GM06990 (cell line): ENCODE results near the gene CPNE2.

Experiments used
- DNase-seq: peaks from one replicate; pipeline ENCODE4 v3.0.0-alpha.2; 2011; ENCODE audit not compliant: insufficient read length; ENCODE audit errors: extremely low read depth
- H3K27me3 ChIP-seq: replicated peaks from 2 replicates; pipeline ENCODE4 v1.6.0; 2011; ENCODE audit warnings: low read length; ENCODE audit not compliant: control insufficient read depth, insufficient read depth
- H3K36me3 ChIP-seq: 2 replicates; pipeline ENCODE4 v1.5.1; 2011; ENCODE audit warnings: low read length; ENCODE audit not compliant: control insufficient read depth, insufficient read depth
- H3K4me3 ChIP-seq: replicated peaks from 2 replicates; pipeline ENCODE4 v1.5.1; 2011; ENCODE audit warnings: low read depth, mild to moderate bottlenecking, control low read depth, low read length
- TF ChIP-seq, protein P1 (sequence below): IDR thresholded peaks from 2 replicates; pipeline ENCODE4 v1.5.1; 2011; ENCODE audit warnings: low read length, control low read depth, mild to moderate bottlenecking, inconsistent platforms; ENCODE audit not compliant: insufficient read depth, poor library complexity, severe bottlenecking

Gene CPNE2

DNA sequence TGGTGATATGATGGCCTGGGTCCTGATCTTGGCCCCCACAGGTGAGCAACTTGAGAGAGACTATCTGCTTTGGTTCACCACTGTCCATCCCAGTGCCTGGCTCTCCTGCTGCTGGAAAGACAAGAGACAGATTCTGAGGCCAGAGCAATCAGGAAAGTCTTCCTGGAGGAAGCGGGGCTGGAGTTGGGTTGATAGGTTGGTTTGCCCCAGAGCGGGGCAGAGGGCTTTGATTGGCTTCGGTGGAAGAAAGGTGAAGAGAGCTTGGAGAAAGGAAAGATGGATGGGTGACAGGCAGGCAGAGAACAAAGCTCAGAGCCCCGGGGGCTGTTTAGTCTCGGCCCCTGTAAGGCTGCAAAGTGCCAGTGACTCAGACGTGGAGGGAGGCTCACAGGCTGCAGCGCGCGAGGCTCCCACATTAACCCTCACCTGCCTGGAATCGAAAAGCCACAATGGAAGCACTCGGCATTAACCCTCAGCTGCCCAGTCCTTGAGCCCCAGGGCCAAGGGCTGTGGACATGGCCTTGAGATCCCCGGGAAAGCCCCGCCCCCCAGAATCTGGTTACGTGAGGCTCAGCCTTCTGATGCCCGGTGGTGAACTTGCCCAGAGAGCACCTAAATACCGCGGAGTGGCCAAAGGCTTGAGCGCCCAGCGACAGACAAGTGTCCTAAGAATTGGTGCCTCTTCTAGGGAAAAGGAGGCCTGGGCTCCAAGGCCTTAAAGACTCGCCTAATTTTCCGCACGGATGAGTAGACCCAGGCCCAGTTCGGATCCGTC is 996 bp upstream of the CPNE2 start:
- DNase-seq: no peak
- Histone ChIP-seq H3K27me3 (no peaks in the 10 kb centered on the region), H3K36me3 (no peaks in the 10 kb centered on the region), H3K4me3 (peak overlapping the region; percentile 65; the same call in 1 of the 2 replicates)
- TF ChIP-seq, protein P1, sequence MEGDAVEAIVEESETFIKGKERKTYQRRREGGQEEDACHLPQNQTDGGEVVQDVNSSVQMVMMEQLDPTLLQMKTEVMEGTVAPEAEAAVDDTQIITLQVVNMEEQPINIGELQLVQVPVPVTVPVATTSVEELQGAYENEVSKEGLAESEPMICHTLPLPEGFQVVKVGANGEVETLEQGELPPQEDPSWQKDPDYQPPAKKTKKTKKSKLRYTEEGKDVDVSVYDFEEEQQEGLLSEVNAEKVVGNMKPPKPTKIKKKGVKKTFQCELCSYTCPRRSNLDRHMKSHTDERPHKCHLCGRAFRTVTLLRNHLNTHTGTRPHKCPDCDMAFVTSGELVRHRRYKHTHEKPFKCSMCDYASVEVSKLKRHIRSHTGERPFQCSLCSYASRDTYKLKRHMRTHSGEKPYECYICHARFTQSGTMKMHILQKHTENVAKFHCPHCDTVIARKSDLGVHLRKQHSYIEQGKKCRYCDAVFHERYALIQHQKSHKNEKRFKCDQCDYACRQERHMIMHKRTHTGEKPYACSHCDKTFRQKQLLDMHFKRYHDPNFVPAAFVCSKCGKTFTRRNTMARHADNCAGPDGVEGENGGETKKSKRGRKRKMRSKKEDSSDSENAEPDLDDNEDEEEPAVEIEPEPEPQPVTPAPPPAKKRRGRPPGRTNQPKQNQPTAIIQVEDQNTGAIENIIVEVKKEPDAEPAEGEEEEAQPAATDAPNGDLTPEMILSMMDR: no peak

DNA sequence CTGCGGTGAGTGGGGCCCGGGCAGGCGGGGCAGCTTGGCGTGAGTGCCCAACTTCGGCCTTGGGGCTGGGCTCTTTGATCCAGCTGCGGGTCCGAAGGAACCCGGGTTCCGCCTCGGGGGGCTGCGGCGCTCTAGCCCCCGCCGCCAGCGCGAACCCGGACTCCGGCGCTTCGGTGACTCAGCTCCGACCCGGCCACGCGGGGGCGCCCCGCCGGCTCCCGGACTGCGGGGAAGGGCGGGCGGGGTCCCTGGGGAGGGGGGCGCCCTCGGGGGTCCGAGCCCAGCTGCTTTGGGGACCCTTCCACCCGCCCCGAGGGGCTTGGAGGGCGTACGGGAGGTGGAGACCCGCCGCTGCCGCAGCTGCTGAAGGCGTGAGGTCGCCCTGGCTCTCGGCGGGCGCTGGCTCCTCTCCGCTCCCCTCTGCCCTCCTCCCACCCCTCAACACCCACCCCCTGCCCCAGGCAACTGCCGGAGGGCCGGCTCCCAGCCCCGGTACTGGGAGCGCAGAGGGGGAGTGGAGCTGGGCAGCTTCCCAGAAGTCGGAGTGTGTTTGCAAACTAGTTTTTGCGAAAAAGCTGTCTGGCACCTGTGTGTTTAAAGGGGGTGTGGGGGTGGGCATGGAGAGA is 516 bp downstream of the CPNE2 start:
- DNase-seq: peak; percentile 57
- Histone ChIP-seq H3K36me3 (no peaks in the 10 kb centered on the region), H3K27me3 (no peaks in the 10 kb centered on the region), H3K4me3 (peak overlapping the region; percentile 65)
- TF ChIP-seq, protein P1: peak; percentile 20

DNA sequence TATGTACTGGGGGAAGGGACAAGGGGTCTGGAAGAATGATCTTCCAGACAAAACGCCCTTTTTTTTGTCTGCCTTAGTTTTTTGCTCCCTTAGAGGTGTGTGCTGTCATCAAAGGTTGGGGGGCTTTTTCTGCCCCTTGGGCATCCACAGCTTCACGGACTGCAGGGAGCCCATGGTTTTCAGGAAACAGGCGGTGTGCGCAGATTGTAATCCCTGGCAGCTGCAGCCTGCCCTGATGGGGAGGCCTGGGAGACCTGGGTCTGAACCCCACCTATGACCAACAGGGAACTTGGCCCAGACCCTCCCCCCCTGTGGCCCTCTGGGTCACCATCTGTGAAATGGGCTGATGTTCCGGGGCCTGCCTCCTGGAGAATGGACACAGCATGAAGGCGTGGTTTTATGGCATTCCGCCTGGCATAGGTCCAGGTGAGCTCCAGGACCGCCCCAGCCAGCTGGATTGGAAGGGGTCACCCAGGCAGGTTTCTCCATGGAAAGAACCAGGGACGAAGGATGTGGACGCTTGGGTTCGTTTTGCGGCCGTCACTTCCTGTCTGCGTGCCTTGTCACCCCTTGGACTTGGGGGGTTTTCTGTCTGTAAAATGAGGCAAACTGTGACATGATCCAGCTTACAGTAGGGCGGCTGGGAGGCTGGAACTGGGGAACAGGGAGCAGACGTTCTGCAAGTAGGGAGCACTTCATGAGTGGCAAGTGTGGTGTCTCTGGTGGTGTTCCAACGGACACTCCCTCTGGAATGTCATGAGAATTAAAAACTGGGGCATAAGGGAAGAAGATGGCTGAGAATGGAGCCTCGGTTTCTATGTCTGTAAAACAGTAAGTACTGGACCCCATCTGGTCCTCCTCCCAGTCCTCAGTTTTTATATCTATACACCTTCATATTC is 1.5 kb downstream of the CPNE2 start:
- TF ChIP-seq, protein P1: no peak
- Histone ChIP-seq H3K36me3 (no peaks in the 10 kb centered on the region), H3K4me3 (no peak overlapping the region), H3K27me3 (no peaks in the 10 kb centered on the region)
- DNase-seq: no peak

DNA sequence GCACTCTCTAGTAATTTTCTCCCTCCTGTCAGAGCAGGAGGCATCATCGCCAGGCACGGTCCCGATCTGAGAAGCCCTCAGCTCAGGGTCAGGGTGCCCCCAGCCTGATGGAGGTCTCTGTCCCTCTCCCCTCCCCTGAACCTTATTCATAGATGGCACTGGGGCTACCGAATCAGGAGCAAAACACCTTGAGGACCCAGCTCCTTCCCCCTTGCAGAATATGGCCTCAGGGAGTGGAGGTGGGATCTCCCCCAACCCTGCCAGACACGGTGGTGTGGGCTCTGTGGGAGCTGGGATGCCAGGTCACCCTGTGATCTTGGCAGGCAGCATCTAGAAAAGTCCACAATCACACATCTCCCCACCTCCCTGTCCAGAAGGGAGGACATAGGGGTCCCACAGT is 2.5 kb downstream of the CPNE2 start:
- no peak for DNase-seq
- Histone ChIP-seq H3K27me3 (no peaks in the 10 kb centered on the region), H3K36me3 (no peaks in the 10 kb centered on the region), H3K4me3 (no peak overlapping the region)
- TF ChIP-seq, protein P1: no peak

DNA sequence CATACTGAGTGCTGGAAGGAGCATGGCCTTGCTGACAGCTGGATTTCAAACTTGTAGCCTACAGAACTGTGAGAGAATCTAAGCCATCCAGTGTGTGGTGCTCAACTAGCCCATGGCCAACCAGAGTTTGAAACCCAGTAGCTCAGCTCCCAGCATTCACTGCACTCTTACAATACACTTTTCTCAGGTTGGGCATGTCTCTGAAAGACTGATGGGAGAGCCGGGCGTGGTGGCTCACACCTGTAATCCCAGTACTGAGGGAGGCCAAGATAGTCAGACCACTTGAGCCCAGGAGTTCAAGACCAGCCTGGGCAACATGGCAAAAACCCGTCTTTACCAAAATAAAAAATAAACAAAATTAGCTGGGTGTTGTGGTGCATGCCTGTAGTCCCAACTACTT is 3.8 kb downstream of the CPNE2 start:
- DNase-seq: no peak
- TF ChIP-seq, protein P1: no peak
- Histone ChIP-seq H3K27me3 (no peaks in the 10 kb centered on the region), H3K4me3 (no peak overlapping the region), H3K36me3 (no peaks in the 10 kb centered on the region)
